GM12878 (cell line): ENCODE data around the gene SLC29A2. TPM values are rescaled to one million over a fixed set of nuclear protein-coding genes. Genes with fewer than 3 reads are reported as not detected.

Experiments used
- ATAC-seq: fragments of 200-7000 bp; cut with Tn5 transposase; 3 replicates; pipeline ENCODE4 v1.9.1; 2020; ENCODE audit warnings: mild to moderate bottlenecking, moderate library complexity
- BruUV-seq: library from RNA; stranded (reverse); fragments of 400-500 nt; replicated peaks from 2 replicates; lab custom pipeline; 2021; lab: Mats Ljungman, UMichigan
- CTCF ChIA-PET: fragments of 300-600 bp; sonication (Branson Sonifier 250); formaldehyde crosslinking; extraction: SDS; loops from one replicate; lab custom pipeline; 2021; ENCODE audit warnings: inconsistent platforms; lab: Yijun Ruan, JAX
- POLR2A ChIA-PET: fragments of 350-600 bp; formaldehyde crosslinking; extraction: SDS; loops from one replicate; lab custom pipeline; 2021; ENCODE audit warnings: inconsistent platforms; lab: Charles Lee
- RAD21 ChIA-PET: fragments of 300-600 bp; sonication (Branson Sonifier 250); formaldehyde crosslinking; loops from one replicate; lab custom pipeline; 2023; ENCODE audit warnings: antibody characterized with exemption; ENCODE audit not compliant: unreplicated experiment; lab: Charles Lee
- SMC1A ChIA-PET: fragments of 300-600 bp; sonication (Branson Sonifier 250); formaldehyde crosslinking; loops from one replicate; lab custom pipeline; 2023; ENCODE audit not compliant: unreplicated experiment, uncharacterized antibody; lab: Charles Lee
- DNase-seq: peaks from one replicate; pipeline ENCODE4 v3.0.0-alpha.2; 2011; ENCODE audit warnings: low read depth, low spot score
- FAIRE-seq: peaks from 3 replicates; lab custom pipeline; 2011; peaks lifted over from hg19 to GRCh38; lab: Jason Lieb, UNC
- H2AFZ ChIP-seq: 2 replicates; pipeline ENCODE4 v1.6.0; 2011; ENCODE audit warnings: low read depth, low read length, control low read depth; ENCODE audit not compliant: control insufficient read depth
- H3K27ac ChIP-seq: 2 replicates; pipeline ENCODE4 v1.5.1; 2011; ENCODE audit warnings: control low read depth; ENCODE audit not compliant: control insufficient read depth, insufficient read depth
- H3K27me3 ChIP-seq, 2 experiments: replicated peaks in 1 of 2; 2 replicates each; pipeline versions ENCODE4 v1.6.0 to v1.6.1; 2011; ENCODE audit warnings: low read length in 1 of 2; ENCODE audit not compliant: control insufficient read depth in 2 of 2, insufficient read depth in 2 of 2
- H3K36me3 ChIP-seq, 2 experiments: 2 replicates each; pipeline ENCODE4 v1.5.1; 2011; ENCODE audit warnings: low read length in 1 of 2; ENCODE audit not compliant: control insufficient read depth in 2 of 2, insufficient read depth in 2 of 2
- H3K4me1 ChIP-seq: 2 replicates; pipeline ENCODE4 v1.6.1; 2011; ENCODE audit warnings: mild to moderate bottlenecking, low read length, moderate library complexity, mixed read lengths; ENCODE audit not compliant: control insufficient read depth, insufficient read depth
- H3K4me2 ChIP-seq: 2 replicates; pipeline ENCODE4 v1.6.0; 2011; ENCODE audit warnings: control low read depth; ENCODE audit not compliant: control insufficient read depth, insufficient read depth
- H3K4me3 ChIP-seq: fragments of 200-600 bp; sonication (generic); 2 replicates; pipeline ENCODE4 v1.5.1; 2016
- H3K79me2 ChIP-seq: 2 replicates; pipeline ENCODE4 v1.6.0; 2011; ENCODE audit warnings: low read length; ENCODE audit not compliant: control insufficient read depth, insufficient read depth
- H3K9ac ChIP-seq: 2 replicates; pipeline ENCODE4 v1.8.0; 2011; ENCODE audit warnings: low read length, control low read depth, mixed read lengths; ENCODE audit not compliant: control insufficient read depth, insufficient read depth
- H3K9me3 ChIP-seq: replicated peaks from 3 replicates; pipeline ENCODE4 v1.5.1; 2011; ENCODE audit warnings: mild to moderate bottlenecking, low read length; ENCODE audit not compliant: control insufficient read depth, insufficient read depth
- H4K20me1 ChIP-seq: 2 replicates; pipeline ENCODE4 v1.6.0; 2011; ENCODE audit not compliant: control insufficient read depth, insufficient read depth
- RAD51 ChIP-seq: fragments of 450-650 bp; IDR thresholded peaks from 2 replicates; pipeline ENCODE4 v1.6.1; 2016; ENCODE audit warnings: moderate library complexity, mild to moderate bottlenecking, inconsistent platforms
- WGBS: methylation state at CpG from one replicate; pipeline ENCODE4 v1.1.6; 2016; ENCODE audit warnings: low lambda C conversion rate; ENCODE audit not compliant: insufficient replicate concordance, insufficient coverage; ENCODE audit errors: missing lambda C conversion rate; 5-methylcytosine and 5-hydroxymethylcytosine counted together
- in situ Hi-C: fragments of 300-500 bp; cut with MboI; formaldehyde crosslinking; loops from 9 replicates; pipeline ENCODE4 v1.14.3; 2018; ENCODE audit warnings: mixed read lengths
- intact Hi-C: fragments of 100-400 bp; cut with micrococcal nuclease; formaldehyde crosslinking; loops from one replicate; pipeline ENCODE4 v1.14.2; 2022; ENCODE audit not compliant: unreplicated experiment
- polyA plus RNA-seq, 11 experiments: library from polyadenylated mRNA; depleted of rRNA in 4 of 11; unstranded in 6 of 11; stranded (reverse) in 5 of 11; fragments of >200 nt; fragmentation: Nextera tagmentation in 4 of 11; fragmentation: Illumina TruSeq in 1 of 11; extraction: Ambion mirVana in 4 of 11; extraction: Trizol in 1 of 11; gene quantifications; 1 replicate in 1 of 11; 2 replicates in 10 of 11; pipeline versions ENCODE4 v1.2.1 to v1.2.3, GENCODE V29; 2011 to 2016; ENCODE audit warnings: inconsistent platforms in 2 of 11, missing spikeins in 2 of 11, low read depth in 1 of 11
- total RNA-seq, 4 experiments: library from RNA; depleted of rRNA in 3 of 4; stranded (reverse); fragments of >200 nt in 3 of 4; fragmentation: Illumina TruSeq in 1 of 4; extraction: Trizol in 1 of 4; gene quantifications; 2 replicates each; pipeline versions ENCODE4 v1.2.1 to v1.2.3, GENCODE V29; 2013 to 2021
- TF ChIP-seq, protein P1 (sequence below): fragments of 450-650 bp; IDR thresholded peaks from 2 replicates; pipeline ENCODE4 v1.6.1; 2016; ENCODE audit warnings: mild to moderate bottlenecking, moderate library complexity, borderline replicate concordance
- TF ChIP-seq, protein P2 (sequence below): fragments of 450-650 bp; IDR thresholded peaks from 2 replicates; pipeline ENCODE4 v1.6.1; 2017; ENCODE audit warnings: mild to moderate bottlenecking

The SLC29A2 gene
- total and polyA plus RNA-seq, 10 of the 15 experiments (the other 5 are each of a cell fraction or from before 2014, with no cell fraction given), result 0.27 to 7.5 (median 2.2) TPM

DNA sequence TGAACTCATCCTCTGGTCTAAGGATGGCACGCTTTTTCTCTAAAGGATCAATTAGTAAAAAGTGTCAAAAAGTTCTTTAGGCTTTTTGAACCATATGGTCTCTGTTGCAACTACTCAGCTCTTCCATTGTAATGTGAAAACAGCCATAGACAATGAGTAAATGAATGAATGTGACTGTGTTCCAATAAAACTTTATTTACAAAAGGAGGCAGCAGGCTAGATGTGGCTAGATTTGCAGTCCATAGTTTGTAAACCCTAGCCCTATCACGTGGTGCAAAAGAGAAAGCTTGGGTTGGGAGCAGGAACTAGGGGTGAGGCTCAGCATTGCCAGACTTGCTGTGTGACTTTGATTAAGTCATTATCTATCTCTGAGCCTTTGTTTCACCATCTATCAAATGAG lies 43.9 kb upstream of the SLC29A2 start:
- CTCF ChIA-PET, result interaction anchor here (0.5 to 2.0 kb wide), 6 partner anchors 10 to 1992 kb away, joined by 3 to 6 read pairs (median 3); partner anchors contain the start of genes MRPL11 and RBM4B
- Histone ChIP-seq H3K27me3 (peaks cover 0 to 6% of the 10 kb centered on the region in 2 experiments; a peak in 2 of 4 replicates), H4K20me1 (peaks cover 4% of the 10 kb centered on the region; the same call in 1 of the 2 replicates), H3K9me3 (no peaks in the 10 kb centered on the region; the same call in 2 of the 3 replicates), H3K79me2 (no peaks in the 10 kb centered on the region), H3K4me1 (peaks cover 3% of the 10 kb centered on the region; the same call in 1 of the 2 replicates), H3K4me3 (no peak overlapping the region), H3K4me2 (no peak overlapping the region), H3K9ac (no peak overlapping the region), H3K36me3 (no peaks in the 10 kb centered on the region), H3K27ac (no peak overlapping the region), H2AFZ (no peak overlapping the region)
- intact Hi-C loops (no loop called here), in situ Hi-C loops (no loop called here)
- no peak for TF ChIP-seq RAD51
- TF ChIP-seq, protein P1, sequence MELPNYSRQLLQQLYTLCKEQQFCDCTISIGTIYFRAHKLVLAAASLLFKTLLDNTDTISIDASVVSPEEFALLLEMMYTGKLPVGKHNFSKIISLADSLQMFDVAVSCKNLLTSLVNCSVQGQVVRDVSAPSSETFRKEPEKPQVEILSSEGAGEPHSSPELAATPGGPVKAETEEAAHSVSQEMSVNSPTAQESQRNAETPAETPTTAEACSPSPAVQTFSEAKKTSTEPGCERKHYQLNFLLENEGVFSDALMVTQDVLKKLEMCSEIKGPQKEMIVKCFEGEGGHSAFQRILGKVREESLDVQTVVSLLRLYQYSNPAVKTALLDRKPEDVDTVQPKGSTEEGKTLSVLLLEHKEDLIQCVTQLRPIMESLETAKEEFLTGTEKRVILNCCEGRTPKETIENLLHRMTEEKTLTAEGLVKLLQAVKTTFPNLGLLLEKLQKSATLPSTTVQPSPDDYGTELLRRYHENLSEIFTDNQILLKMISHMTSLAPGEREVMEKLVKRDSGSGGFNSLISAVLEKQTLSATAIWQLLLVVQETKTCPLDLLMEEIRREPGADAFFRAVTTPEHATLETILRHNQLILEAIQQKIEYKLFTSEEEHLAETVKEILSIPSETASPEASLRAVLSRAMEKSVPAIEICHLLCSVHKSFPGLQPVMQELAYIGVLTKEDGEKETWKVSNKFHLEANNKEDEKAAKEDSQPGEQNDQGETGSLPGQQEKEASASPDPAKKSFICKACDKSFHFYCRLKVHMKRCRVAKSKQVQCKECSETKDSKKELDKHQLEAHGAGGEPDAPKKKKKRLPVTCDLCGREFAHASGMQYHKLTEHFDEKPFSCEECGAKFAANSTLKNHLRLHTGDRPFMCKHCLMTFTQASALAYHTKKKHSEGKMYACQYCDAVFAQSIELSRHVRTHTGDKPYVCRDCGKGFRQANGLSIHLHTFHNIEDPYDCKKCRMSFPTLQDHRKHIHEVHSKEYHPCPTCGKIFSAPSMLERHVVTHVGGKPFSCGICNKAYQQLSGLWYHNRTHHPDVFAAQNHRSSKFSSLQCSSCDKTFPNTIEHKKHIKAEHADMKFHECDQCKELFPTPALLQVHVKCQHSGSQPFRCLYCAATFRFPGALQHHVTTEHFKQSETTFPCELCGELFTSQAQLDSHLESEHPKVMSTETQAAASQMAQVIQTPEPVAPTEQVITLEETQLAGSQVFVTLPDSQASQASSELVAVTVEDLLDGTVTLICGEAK, result peak; percentile 66
- TF ChIP-seq, protein P2, sequence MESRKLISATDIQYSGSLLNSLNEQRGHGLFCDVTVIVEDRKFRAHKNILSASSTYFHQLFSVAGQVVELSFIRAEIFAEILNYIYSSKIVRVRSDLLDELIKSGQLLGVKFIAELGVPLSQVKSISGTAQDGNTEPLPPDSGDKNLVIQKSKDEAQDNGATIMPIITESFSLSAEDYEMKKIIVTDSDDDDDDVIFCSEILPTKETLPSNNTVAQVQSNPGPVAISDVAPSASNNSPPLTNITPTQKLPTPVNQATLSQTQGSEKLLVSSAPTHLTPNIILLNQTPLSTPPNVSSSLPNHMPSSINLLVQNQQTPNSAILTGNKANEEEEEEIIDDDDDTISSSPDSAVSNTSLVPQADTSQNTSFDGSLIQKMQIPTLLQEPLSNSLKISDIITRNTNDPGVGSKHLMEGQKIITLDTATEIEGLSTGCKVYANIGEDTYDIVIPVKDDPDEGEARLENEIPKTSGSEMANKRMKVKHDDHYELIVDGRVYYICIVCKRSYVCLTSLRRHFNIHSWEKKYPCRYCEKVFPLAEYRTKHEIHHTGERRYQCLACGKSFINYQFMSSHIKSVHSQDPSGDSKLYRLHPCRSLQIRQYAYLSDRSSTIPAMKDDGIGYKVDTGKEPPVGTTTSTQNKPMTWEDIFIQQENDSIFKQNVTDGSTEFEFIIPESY, result no peak
- SMC1A ChIA-PET, result no interaction called here
- POLR2A ChIA-PET, result no interaction called here
- no peak for ATAC-seq
- DNase-seq, result no peak
- FAIRE-seq, result no peak
- WGBS, result 2% methylated on average over 2 of the region's 2 CpGs
- BruUV-seq, result no TSS peak
- RAD21 ChIA-PET, result interaction anchor here (1.4 to 1.9 kb wide), 2 partner anchors 51 to 262 kb away, joined by 3 to 4 read pairs; partner anchors contain the start of genes PELI3 and RBM4B
